Liver (tissue), 9 donors: Measurements from ENCODE around the gene HS1BP3. TPM values are rescaled to one million over a fixed set of nuclear protein-coding genes. Genes with fewer than 3 reads are reported as not detected.

Experiments
- DNase-seq: peaks from one replicate; pipeline ENCODE4 v3.0.0-alpha.2; 2017; ENCODE audit warnings: low spot score
- H3K27ac ChIP-seq, 2 donors: one replicate each; pipeline ENCODE4 v1.7.0; 2013; ENCODE audit warnings: inconsistent platforms in 2 of 2, low read length in 2 of 2, control low read depth in 1 of 2, low read depth in 1 of 2, mild to moderate bottlenecking in 1 of 2
- H3K27me3 ChIP-seq, 4 donors: one replicate each; pipeline versions ENCODE4 v1.6.1 to v1.7.0; 2013; ENCODE audit warnings: low read length in 3 of 4, inconsistent platforms in 1 of 4, mild to moderate bottlenecking in 1 of 4, moderate library complexity in 1 of 4; ENCODE audit not compliant: control insufficient read depth in 4 of 4, insufficient read depth in 4 of 4
- H3K36me3 ChIP-seq, 4 donors: one replicate each; pipeline versions ENCODE4 v1.6.1 to v1.7.0; 2013; ENCODE audit warnings: low read length in 3 of 4, mild to moderate bottlenecking in 3 of 4, low read depth in 1 of 4, moderate library complexity in 1 of 4; ENCODE audit not compliant: control insufficient read depth in 4 of 4, insufficient read depth in 3 of 4
- H3K4me1 ChIP-seq, 4 donors: one replicate each; pipeline versions ENCODE4 v1.6.1 to v1.7.0; 2013; ENCODE audit warnings: low read length in 3 of 4, mild to moderate bottlenecking in 3 of 4, moderate library complexity in 1 of 4; ENCODE audit not compliant: control insufficient read depth in 4 of 4, insufficient read depth in 4 of 4
- H3K4me3 ChIP-seq, 3 donors: one replicate each; pipeline versions ENCODE4 v1.6.1 to v1.7.0; 2013; ENCODE audit warnings: low read length in 3 of 3, control low read depth in 1 of 3, low read depth in 1 of 3, mild to moderate bottlenecking in 1 of 3
- H3K9ac ChIP-seq, 2 donors: one replicate each; pipeline ENCODE4 v1.7.0; 2013; ENCODE audit warnings: low read length in 2 of 2, mild to moderate bottlenecking in 2 of 2, moderate library complexity in 2 of 2, control low read depth in 1 of 2, low read depth in 1 of 2
- H3K9me3 ChIP-seq, 4 donors: one replicate each; pipeline versions ENCODE4 v1.6.1 to v1.7.0; 2013; ENCODE audit warnings: low read length in 3 of 4; ENCODE audit not compliant: control insufficient read depth in 4 of 4
- HNF4A ChIP-seq, 2 donors: conservative IDR thresholded peaks; 2 replicates each; pipeline ENCODE4 v1.6.1; 2016; ENCODE audit warnings: antibody characterized with exemption in 2 of 2, mild to moderate bottlenecking in 2 of 2
- NR2F2 ChIP-seq: IDR thresholded peaks from 2 replicates; pipeline ENCODE4 v1.6.1; 2016; ENCODE audit warnings: antibody characterized with exemption
- SP1 ChIP-seq: IDR thresholded peaks from 2 replicates; pipeline ENCODE4 v1.6.1; 2018; ENCODE audit warnings: antibody characterized with exemption, mild to moderate bottlenecking
- YY1 ChIP-seq: IDR thresholded peaks from 2 replicates; pipeline ENCODE4 v1.6.1; 2016; ENCODE audit warnings: antibody characterized with exemption, mild to moderate bottlenecking
- WGBS: extraction: QIAGEN DNeasy Blood & Tissue Kit; methylation state at CpG from one replicate; pipeline ENCODE4 v1.1.7; 2013; 5-methylcytosine and 5-hydroxymethylcytosine counted together
- polyA plus RNA-seq, 2 donors: library from polyadenylated mRNA; stranded (reverse) in 1 of 2; unstranded in 1 of 2; fragments of 200-250 nt in 1 of 2; fragments of >200 nt in 1 of 2; fragmentation: Nextera tagmentation in 1 of 2; extraction: Ambion mirVana in 1 of 2; gene quantifications; one replicate each; pipeline versions ENCODE4 v1.2.1 to v1.2.3, GENCODE V29; 2013 to 2015
- total RNA-seq, 2 donors: library from RNA; depleted of rRNA; stranded (reverse); fragments of >200 nt; gene quantifications; one replicate each; pipeline ENCODE4 v1.2.3, GENCODE V29; 2014
- TF ChIP-seq, protein P1 (sequence below): fragments of 150-350 bp; IDR thresholded peaks from 2 replicates; pipeline ENCODE4 v1.5.1; 2017; ENCODE audit warnings: improper control_type of control experiment, low read depth, low read length; ENCODE audit not compliant: missing input control
- TF ChIP-seq, protein P2 (sequence below): IDR thresholded peaks from 2 replicates; pipeline ENCODE4 v1.6.1; 2016; ENCODE audit warnings: antibody characterized with exemption
- TF ChIP-seq, protein P3 (sequence below): IDR thresholded peaks from 2 replicates; pipeline ENCODE4 v1.6.1; 2016; ENCODE audit warnings: antibody characterized with exemption
- TF ChIP-seq, protein P4 (sequence below): IDR thresholded peaks from 2 replicates; pipeline ENCODE4 v1.6.1; 2016; ENCODE audit warnings: antibody characterized with exemption, mild to moderate bottlenecking
- donor health status: healthy.
- donor health status: healthy.
- donor health status: healthy.
- donor health status: healthy.
- donor health status: healthy.

Gene HS1BP3
- total and polyA plus RNA-seq, 4 donors: 7.7 to 15.4 (median 10.9) TPM

DNA sequence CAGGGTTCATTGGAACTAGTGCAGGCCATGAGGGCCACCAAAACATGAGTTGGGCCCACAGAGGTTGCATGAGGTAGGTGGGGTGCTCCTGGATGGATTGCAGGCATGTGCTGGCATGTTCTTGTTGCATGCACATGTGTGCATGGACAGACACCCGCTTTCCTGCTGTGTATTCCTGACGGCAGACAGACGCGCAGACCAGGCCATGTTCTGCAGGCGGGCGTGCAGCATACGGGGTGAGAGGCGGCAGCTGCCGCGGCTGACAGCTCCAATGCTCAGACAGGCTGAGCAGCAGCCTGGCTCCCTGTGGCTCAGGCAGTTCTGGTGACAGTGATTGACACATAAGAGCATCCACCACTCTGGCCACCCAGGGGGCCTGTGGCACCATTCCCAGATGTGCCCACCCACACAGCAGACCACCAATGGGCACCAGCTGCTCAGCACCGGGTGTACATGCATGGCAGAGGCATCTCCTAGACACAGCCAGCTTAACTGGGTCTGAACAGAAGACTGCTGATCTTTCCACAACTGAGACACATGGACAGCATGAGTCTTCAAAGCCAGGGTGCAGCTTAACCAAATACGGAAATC lies 21.2 kb downstream of the HS1BP3 start:
- TF ChIP-seq YY1 (no peak), SP1 (no peak)
- TF ChIP-seq, protein P1, sequence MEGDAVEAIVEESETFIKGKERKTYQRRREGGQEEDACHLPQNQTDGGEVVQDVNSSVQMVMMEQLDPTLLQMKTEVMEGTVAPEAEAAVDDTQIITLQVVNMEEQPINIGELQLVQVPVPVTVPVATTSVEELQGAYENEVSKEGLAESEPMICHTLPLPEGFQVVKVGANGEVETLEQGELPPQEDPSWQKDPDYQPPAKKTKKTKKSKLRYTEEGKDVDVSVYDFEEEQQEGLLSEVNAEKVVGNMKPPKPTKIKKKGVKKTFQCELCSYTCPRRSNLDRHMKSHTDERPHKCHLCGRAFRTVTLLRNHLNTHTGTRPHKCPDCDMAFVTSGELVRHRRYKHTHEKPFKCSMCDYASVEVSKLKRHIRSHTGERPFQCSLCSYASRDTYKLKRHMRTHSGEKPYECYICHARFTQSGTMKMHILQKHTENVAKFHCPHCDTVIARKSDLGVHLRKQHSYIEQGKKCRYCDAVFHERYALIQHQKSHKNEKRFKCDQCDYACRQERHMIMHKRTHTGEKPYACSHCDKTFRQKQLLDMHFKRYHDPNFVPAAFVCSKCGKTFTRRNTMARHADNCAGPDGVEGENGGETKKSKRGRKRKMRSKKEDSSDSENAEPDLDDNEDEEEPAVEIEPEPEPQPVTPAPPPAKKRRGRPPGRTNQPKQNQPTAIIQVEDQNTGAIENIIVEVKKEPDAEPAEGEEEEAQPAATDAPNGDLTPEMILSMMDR: no peak
- TF ChIP-seq, protein P2, sequence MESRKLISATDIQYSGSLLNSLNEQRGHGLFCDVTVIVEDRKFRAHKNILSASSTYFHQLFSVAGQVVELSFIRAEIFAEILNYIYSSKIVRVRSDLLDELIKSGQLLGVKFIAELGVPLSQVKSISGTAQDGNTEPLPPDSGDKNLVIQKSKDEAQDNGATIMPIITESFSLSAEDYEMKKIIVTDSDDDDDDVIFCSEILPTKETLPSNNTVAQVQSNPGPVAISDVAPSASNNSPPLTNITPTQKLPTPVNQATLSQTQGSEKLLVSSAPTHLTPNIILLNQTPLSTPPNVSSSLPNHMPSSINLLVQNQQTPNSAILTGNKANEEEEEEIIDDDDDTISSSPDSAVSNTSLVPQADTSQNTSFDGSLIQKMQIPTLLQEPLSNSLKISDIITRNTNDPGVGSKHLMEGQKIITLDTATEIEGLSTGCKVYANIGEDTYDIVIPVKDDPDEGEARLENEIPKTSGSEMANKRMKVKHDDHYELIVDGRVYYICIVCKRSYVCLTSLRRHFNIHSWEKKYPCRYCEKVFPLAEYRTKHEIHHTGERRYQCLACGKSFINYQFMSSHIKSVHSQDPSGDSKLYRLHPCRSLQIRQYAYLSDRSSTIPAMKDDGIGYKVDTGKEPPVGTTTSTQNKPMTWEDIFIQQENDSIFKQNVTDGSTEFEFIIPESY: no peak
- Histone ChIP-seq H3K27me3 (no peaks in the 10 kb centered on the region), H3K36me3 (no peaks in the 10 kb centered on the region), H3K4me3 (no peak overlapping the region), H3K9ac (no peak overlapping the region), H3K27ac (no peak overlapping the region), H3K9me3 (no peaks in the 10 kb centered on the region), H3K4me1 (peaks cover 0 to 11% (median 5%) of the 10 kb centered on the region in 4 donors)
- 89% methylated on average over 12 of the region's 12 CpGs for WGBS
- no peak for DNase-seq

DNA sequence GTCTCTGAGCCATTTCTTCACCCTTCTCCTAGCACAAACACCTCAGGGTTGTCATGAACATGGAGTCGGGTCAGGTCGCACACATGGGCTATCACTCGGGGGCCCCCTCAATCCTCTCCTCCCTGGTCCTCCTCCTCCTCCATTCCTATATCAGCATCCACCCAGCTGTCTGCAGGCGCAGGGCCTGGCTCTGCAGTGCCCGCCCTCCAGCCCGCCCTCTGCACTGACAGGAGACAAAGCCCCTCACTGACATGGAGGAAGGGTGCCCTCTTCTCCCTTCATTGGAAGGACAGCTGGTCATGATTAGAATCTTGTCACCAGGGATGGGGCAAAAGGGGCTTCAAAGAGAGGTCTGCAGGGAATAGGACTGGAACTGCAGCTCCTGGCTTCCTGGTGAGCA lies 21.7 kb downstream of the HS1BP3 start:
- H3K36me3 ChIP-seq: peaks cover 0 to 3% (median 0%) of the 10 kb centered on the region in 4 donors
- no peak overlapping the region for H3K27ac ChIP-seq
- H3K27me3 ChIP-seq: no peaks in the 10 kb centered on the region
- no peak overlapping the region for H3K4me3 ChIP-seq
- 95% methylated on average over 6 of the region's 6 CpGs for WGBS
- peaks cover 0 to 8% (median 4%) of the 10 kb centered on the region in 4 donors for H3K4me1 ChIP-seq
- DNase-seq: no peak
- H3K9ac ChIP-seq: no peak overlapping the region
- TF ChIP-seq, protein P2: no peak
- TF ChIP-seq, protein P3, sequence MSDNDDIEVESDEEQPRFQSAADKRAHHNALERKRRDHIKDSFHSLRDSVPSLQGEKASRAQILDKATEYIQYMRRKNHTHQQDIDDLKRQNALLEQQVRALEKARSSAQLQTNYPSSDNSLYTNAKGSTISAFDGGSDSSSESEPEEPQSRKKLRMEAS: no peak
- TF ChIP-seq NR2F2 (no peak), HNF4A (conservative IDR thresholded peaks at IDR 0.05) (no peak)
- TF ChIP-seq, protein P4, sequence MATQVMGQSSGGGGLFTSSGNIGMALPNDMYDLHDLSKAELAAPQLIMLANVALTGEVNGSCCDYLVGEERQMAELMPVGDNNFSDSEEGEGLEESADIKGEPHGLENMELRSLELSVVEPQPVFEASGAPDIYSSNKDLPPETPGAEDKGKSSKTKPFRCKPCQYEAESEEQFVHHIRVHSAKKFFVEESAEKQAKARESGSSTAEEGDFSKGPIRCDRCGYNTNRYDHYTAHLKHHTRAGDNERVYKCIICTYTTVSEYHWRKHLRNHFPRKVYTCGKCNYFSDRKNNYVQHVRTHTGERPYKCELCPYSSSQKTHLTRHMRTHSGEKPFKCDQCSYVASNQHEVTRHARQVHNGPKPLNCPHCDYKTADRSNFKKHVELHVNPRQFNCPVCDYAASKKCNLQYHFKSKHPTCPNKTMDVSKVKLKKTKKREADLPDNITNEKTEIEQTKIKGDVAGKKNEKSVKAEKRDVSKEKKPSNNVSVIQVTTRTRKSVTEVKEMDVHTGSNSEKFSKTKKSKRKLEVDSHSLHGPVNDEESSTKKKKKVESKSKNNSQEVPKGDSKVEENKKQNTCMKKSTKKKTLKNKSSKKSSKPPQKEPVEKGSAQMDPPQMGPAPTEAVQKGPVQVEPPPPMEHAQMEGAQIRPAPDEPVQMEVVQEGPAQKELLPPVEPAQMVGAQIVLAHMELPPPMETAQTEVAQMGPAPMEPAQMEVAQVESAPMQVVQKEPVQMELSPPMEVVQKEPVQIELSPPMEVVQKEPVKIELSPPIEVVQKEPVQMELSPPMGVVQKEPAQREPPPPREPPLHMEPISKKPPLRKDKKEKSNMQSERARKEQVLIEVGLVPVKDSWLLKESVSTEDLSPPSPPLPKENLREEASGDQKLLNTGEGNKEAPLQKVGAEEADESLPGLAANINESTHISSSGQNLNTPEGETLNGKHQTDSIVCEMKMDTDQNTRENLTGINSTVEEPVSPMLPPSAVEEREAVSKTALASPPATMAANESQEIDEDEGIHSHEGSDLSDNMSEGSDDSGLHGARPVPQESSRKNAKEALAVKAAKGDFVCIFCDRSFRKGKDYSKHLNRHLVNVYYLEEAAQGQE: no peak
- no peaks in the 10 kb centered on the region for H3K9me3 ChIP-seq
